Activated CD8-positive, alpha-beta T cell treated with anti-CD3 and anti-CD28 coated beads for 36 hours (primary cell): ENCODE results near the gene BEND6. TPM values are rescaled to one million over a fixed set of nuclear protein-coding genes. Genes with fewer than 3 reads are reported as not detected.
"Not testable (repeated sequence)": the region's sequence is repeated elsewhere in the genome, so short reads cannot be mapped to it uniquely, and the experiment has no call there.

Source experiments
- ATAC-seq: fragments of 200-7000 bp; cut with Tn5 transposase; one replicate; pipeline ENCODE4 v1.10.0; 2021; ENCODE audit warnings: mild to moderate bottlenecking, moderate library complexity
- CTCF ChIA-PET: fragments of 350-600 bp; sonication (Branson Sonifier 250); formaldehyde crosslinking; loops from one replicate; lab custom pipeline; 2021; ENCODE audit warnings: antibody characterized with exemption; lab: Charles Lee
- POLR2A ChIA-PET: fragments of 350-600 bp; sonication (Branson Sonifier 250); formaldehyde crosslinking; loops from one replicate; lab custom pipeline; 2021; ENCODE audit warnings: antibody characterized with exemption; lab: Charles Lee
- DNase-seq: peaks from one replicate; pipeline ENCODE4 v3.0.0-alpha.2; 2020
- H3K27ac Mint-ChIP-seq: one replicate; pipeline ENCODE4 v1.8.0; 2021; ENCODE audit warnings: mild to moderate bottlenecking, mixed read lengths
- H3K27me3 Mint-ChIP-seq: one replicate; pipeline ENCODE4 v1.8.0; 2021; ENCODE audit warnings: mixed read lengths
- H3K36me3 Mint-ChIP-seq: one replicate; pipeline ENCODE4 v1.8.0; 2021; ENCODE audit warnings: low read depth, mixed read lengths
- H3K4me1 Mint-ChIP-seq: one replicate; pipeline ENCODE4 v1.8.0; 2021; ENCODE audit warnings: low read depth, mixed read lengths
- H3K4me3 Mint-ChIP-seq: one replicate; pipeline ENCODE4 v1.8.0; 2021; ENCODE audit warnings: mild to moderate bottlenecking, moderate library complexity, mixed read lengths
- H3K9me3 Mint-ChIP-seq: one replicate; pipeline ENCODE4 v1.8.0; 2021; ENCODE audit warnings: mixed read lengths
- CTCF ChIP-seq: fragments of 200-600 bp; IDR thresholded peaks from one replicate; pipeline ENCODE4 v1.8.0; 2022; ENCODE audit warnings: antibody characterized with exemption, mild to moderate bottlenecking
- intact Hi-C: fragments of 100-400 bp; cut with micrococcal nuclease; formaldehyde crosslinking; loops from one replicate; pipeline ENCODE4 v1.10.0; 2022
- total RNA-seq, 2 experiments: library from RNA; stranded (reverse); gene quantifications; one replicate each; pipeline ENCODE4 v1.2.3, GENCODE V29; 2021

BEND6 gene
- total RNA-seq, 2 experiments from 2014 or later, result not detected

GRCh38 chr6:57035549-57035948 lies 80.6 kb downstream of the BEND6 start:
- H3K27ac Mint-ChIP-seq, result no peak overlapping the region
- TF ChIP-seq CTCF, result no peak
- intact Hi-C loops, result no loop called here
- ATAC-seq (no peak), DNase-seq (no peak)
- H3K4me1 Mint-ChIP-seq, result no peaks in the 10 kb centered on the region
- H3K36me3 Mint-ChIP-seq, result no peaks in the 10 kb centered on the region
- H3K4me3 Mint-ChIP-seq, result no peak overlapping the region
- CTCF ChIA-PET, result no interaction called here
- POLR2A ChIA-PET, result no interaction called here
- H3K9me3 Mint-ChIP-seq, result no peaks in the 10 kb centered on the region
- H3K27me3 Mint-ChIP-seq, result peaks cover 23% of the 10 kb centered on the region

GRCh38 chr6:57038906-57039305 lies 84.0 kb downstream of the BEND6 start:
- intact Hi-C loops, result no loop called here
- POLR2A ChIA-PET, result no interaction called here
- peaks cover 27% of the 10 kb centered on the region for H3K27me3 Mint-ChIP-seq
- no peaks in the 10 kb centered on the region for H3K36me3 Mint-ChIP-seq
- H3K9me3 Mint-ChIP-seq, result no peaks in the 10 kb centered on the region
- CTCF ChIA-PET, result interaction anchor here (0.8 to 1.0 kb wide), 2 partner anchors 9 to 18 kb away, joined by 3 read pairs; no protein-coding TSS in a partner anchor
- H3K27ac Mint-ChIP-seq, result no peak overlapping the region
- ATAC-seq (no peak), DNase-seq (no peak)
- no peak for TF ChIP-seq CTCF
- no peak overlapping the region for H3K4me3 Mint-ChIP-seq
- no peaks in the 10 kb centered on the region for H3K4me1 Mint-ChIP-seq

GRCh38 chr6:57040011-57040410 lies 85.1 kb downstream of the BEND6 start:
- no peaks in the 10 kb centered on the region for H3K9me3 Mint-ChIP-seq
- no peak overlapping the region for H3K4me3 Mint-ChIP-seq
- POLR2A ChIA-PET, result no interaction called here
- TF ChIP-seq CTCF, result no peak
- CTCF ChIA-PET, result interaction anchor here (1.1 kb wide), 1 partner anchor 277 kb away, joined by 4 read pairs; no protein-coding TSS in a partner anchor
- peak; percentile 18 for DNase-seq
- ATAC-seq, result peak; percentile 47
- H3K27ac Mint-ChIP-seq, result no peak overlapping the region
- peaks cover 36% of the 10 kb centered on the region for H3K27me3 Mint-ChIP-seq
- no peaks in the 10 kb centered on the region for H3K4me1 Mint-ChIP-seq
- H3K36me3 Mint-ChIP-seq, result no peaks in the 10 kb centered on the region
- intact Hi-C loops, result no loop called here

GRCh38 chr6:57044061-57044460 lies 89.2 kb downstream of the BEND6 start:
- intact Hi-C loops, DNase-seq, CTCF ChIA-PET, H3K9me3 Mint-ChIP-seq, H3K27ac Mint-ChIP-seq, ATAC-seq, H3K4me3 Mint-ChIP-seq: not testable (repeated sequence)
- H3K27me3 Mint-ChIP-seq, result peaks cover 33% of the 10 kb centered on the region
- H3K36me3 Mint-ChIP-seq, result peaks cover 11% of the 10 kb centered on the region
- POLR2A ChIA-PET, result interaction anchor here (0.6 kb wide), 1 partner anchor 45 kb away, joined by 3 read pairs; no protein-coding TSS in a partner anchor
- peaks cover 15% of the 10 kb centered on the region for H3K4me1 Mint-ChIP-seq

GRCh38 chr6:57044568-57044967 lies 89.7 kb downstream of the BEND6 start:
- POLR2A ChIA-PET, result no interaction called here
- no peak overlapping the region for H3K4me3 Mint-ChIP-seq
- intact Hi-C loops, result no loop called here

GRCh38 chr6:57046332-57047256 lies 91.7 kb downstream of the BEND6 start, which contains the start of gene KIAA1586:
Gene KIAA1586, plus strand, starts transcription at chr6:57046693. Its CDS starts 63 bp downstream, at chr6:57046756.
- Mint-ChIP-seq H3K27me3 (peaks cover 24% of the 10 kb centered on the region), H3K27ac (peak within 1 kb of the TSS; percentile 91), H3K36me3 (peaks cover 29% of the 10 kb centered on the region), H3K4me3 (peak within 1 kb of the TSS; percentile 87), H3K4me1 (peaks cover 28% of the 10 kb centered on the region)
- ATAC-seq, result peak; percentile 92
- POLR2A ChIA-PET, H3K9me3 Mint-ChIP-seq, intact Hi-C loops: not testable (repeated sequence)
- CTCF ChIA-PET, result interaction anchor here (0.8 to 1.6 kb wide), 9 partner anchors 11 to 270 kb away, joined by 3 to 9 read pairs (median 5); partner anchors contain the start of genes BEND6, PRIM2 and RAB23
- DNase-seq, result peak; percentile 85

More at GRCh38 chr6:57044568-57044967, 89.7 kb downstream of the BEND6 start:
- H3K9me3 Mint-ChIP-seq, result no peaks in the 10 kb centered on the region
- H3K27ac Mint-ChIP-seq, result no peak overlapping the region
- H3K4me1 Mint-ChIP-seq, result peaks cover 21% of the 10 kb centered on the region
- DNase-seq (no peak), ATAC-seq (no peak)
- H3K27me3 Mint-ChIP-seq, result peaks cover 33% of the 10 kb centered on the region
- CTCF ChIA-PET, result no interaction called here
- peaks cover 15% of the 10 kb centered on the region for H3K36me3 Mint-ChIP-seq
- TF ChIP-seq CTCF, result no peak

GRCh38 chr6:57047257-57047585 lies 92.3 kb downstream of the BEND6 start:
- POLR2A ChIA-PET, DNase-seq, CTCF ChIA-PET, H3K4me3 Mint-ChIP-seq, H3K9me3 Mint-ChIP-seq, intact Hi-C loops, H3K27ac Mint-ChIP-seq: not testable (repeated sequence)
- Mint-ChIP-seq H3K36me3 (peaks cover 31% of the 10 kb centered on the region), H3K4me1 (peaks cover 28% of the 10 kb centered on the region), H3K27me3 (peaks cover 22% of the 10 kb centered on the region)
- ATAC-seq, result peak; percentile 29

GRCh38 chr6:57047859-57048258 lies 93.0 kb downstream of the BEND6 start:
- H3K9me3 Mint-ChIP-seq, POLR2A ChIA-PET, intact Hi-C loops, ATAC-seq, DNase-seq, CTCF ChIA-PET: not testable (repeated sequence)
- Mint-ChIP-seq H3K36me3 (peaks cover 33% of the 10 kb centered on the region), H3K4me1 (peaks cover 28% of the 10 kb centered on the region), H3K27me3 (peaks cover 21% of the 10 kb centered on the region), H3K27ac (peak overlapping the region; percentile 39), H3K4me3 (peak overlapping the region; percentile 62)
